A549 (cell line): ENCODE measurements around the gene HEXIM2. TPM values are rescaled to one million over a fixed set of nuclear protein-coding genes. Genes with fewer than 3 reads are reported as not detected.

Experiments used
- ATAC-seq, 2 experiments: fragments of 200-7000 bp in 1 of 2; fragments of >200 bp in 1 of 2; cut with Nextera tagmentation in 1 of 2; cut with Tn5 transposase in 1 of 2; 3 replicates each; pipeline versions ENCODE4 v1.8.0 to v1.9.1; 2018 to 2020; ENCODE audit warnings: mild to moderate bottlenecking in 1 of 2, moderate library complexity in 1 of 2
- CTCF ChIA-PET: fragments of 300-600 bp; sonication (Branson Sonifier 250); formaldehyde crosslinking; extraction: SDS; loops from one replicate; lab custom pipeline; 2021; ENCODE audit warnings: antibody characterized with exemption, inconsistent platforms; lab: Yijun Ruan, JAX
- POLR2A ChIA-PET: fragments of 350-600 bp; formaldehyde crosslinking; extraction: SDS; loops from one replicate; lab custom pipeline; 2021; ENCODE audit warnings: antibody characterized with exemption, inconsistent platforms; lab: Yijun Ruan, JAX
- DNase-seq, 2 experiments: peaks; one replicate each; pipeline versions ENCODE4 v3.0.0 to v3.0.0-alpha.2; 2011 to 2016; ENCODE audit warnings: low read depth in 1 of 2, low spot score in 1 of 2
- FAIRE-seq: peaks from 2 replicates; lab custom pipeline; 2011; peaks lifted over from hg19 to GRCh38; lab: Jason Lieb, UNC
- H3K27ac ChIP-seq, 2 experiments: fragments of >200 bp; sonication (Bioruptor Twin); formaldehyde crosslinking; 3 replicates each; pipeline ENCODE4 v1.5.1; 2016 to 2017
- H3K4me1 ChIP-seq: fragments of >200 bp; sonication (Bioruptor Twin); formaldehyde crosslinking; 3 replicates; pipeline ENCODE4 v1.6.1; 2016
- H3K4me2 ChIP-seq: fragments of >200 bp; sonication (Bioruptor Twin); formaldehyde crosslinking; 3 replicates; pipeline ENCODE4 v1.6.1; 2016
- H3K4me3 ChIP-seq: fragments of >200 bp; sonication (Bioruptor Twin); formaldehyde crosslinking; 3 replicates; pipeline ENCODE4 v1.5.1; 2016
- H3K9me3 ChIP-seq: fragments of >200 bp; sonication (Bioruptor Twin); formaldehyde crosslinking; 3 replicates; pipeline ENCODE4 v1.6.1; 2016
- CBX2 ChIP-seq: fragments of 200-600 bp; sonication (generic); IDR thresholded peaks from 2 replicates; pipeline ENCODE4 v1.6.1; 2016; ENCODE audit warnings: low read depth, mild to moderate bottlenecking, borderline replicate concordance
- CBX8 ChIP-seq: fragments of 200-600 bp; sonication (generic); IDR thresholded peaks from 2 replicates; pipeline ENCODE4 v1.6.1; 2016
- CEBPB ChIP-seq, 2 experiments: fragments of >200 bp in 1 of 2; sonication (Bioruptor Twin) in 1 of 2; formaldehyde crosslinking in 1 of 2; IDR thresholded peaks; 2 replicates each; pipeline ENCODE4 v1.6.1; 2012 to 2016
- CHD2 ChIP-seq: fragments of 150-350 bp; IDR thresholded peaks from 2 replicates; pipeline ENCODE4 v1.6.1; 2014; ENCODE audit warnings: low read length; ENCODE audit not compliant: partially characterized antibody
- EP300 ChIP-seq, 2 experiments: fragments of >200 bp; sonication (Bioruptor Twin); formaldehyde crosslinking; IDR thresholded peaks; 2 replicates in 1 of 2; 3 replicates in 1 of 2; pipeline ENCODE4 v1.6.1; 2016 to 2017
- ESRRA ChIP-seq: fragments of 150-350 bp; IDR thresholded peaks from 2 replicates; pipeline ENCODE4 v1.6.1; 2014; ENCODE audit warnings: mild to moderate bottlenecking, low read length, borderline replicate concordance
- FOSL2 ChIP-seq, 2 experiments: fragments of 450-650 bp in 1 of 2; fragments of >200 bp in 1 of 2; sonication (Bioruptor Twin) in 1 of 2; formaldehyde crosslinking; IDR thresholded peaks; 2 replicates each; pipeline versions ENCODE4 v1.5.0 to v1.6.1; 2016 to 2020; ENCODE audit warnings: mild to moderate bottlenecking in 1 of 2, moderate library complexity in 1 of 2
- FOXS1 ChIP-seq: fragments of 250-450 bp; sonication (Bioruptor Pico); IDR thresholded peaks from 2 replicates; pipeline ENCODE4 v1.5.0; 2020; ENCODE audit warnings: mild to moderate bottlenecking, moderate library complexity
- GATA3 ChIP-seq: IDR thresholded peaks from 2 replicates; pipeline ENCODE4 v1.6.1; 2012; ENCODE audit warnings: borderline replicate concordance
- HEYL ChIP-seq: fragments of 250-450 bp; sonication (Bioruptor Pico); IDR thresholded peaks from 2 replicates; pipeline ENCODE4 v1.8.0; 2021; ENCODE audit warnings: mild to moderate bottlenecking, moderate library complexity
- HOXB13 ChIP-seq: fragments of 250-450 bp; sonication (Bioruptor Pico); IDR thresholded peaks from 2 replicates; pipeline ENCODE4 v1.5.0; 2020; ENCODE audit warnings: low read depth, mild to moderate bottlenecking, moderate library complexity
- JUN ChIP-seq, 2 experiments: fragments of >200 bp; sonication (Bioruptor Twin); formaldehyde crosslinking; IDR thresholded peaks; 2 replicates in 1 of 2; 3 replicates in 1 of 2; pipeline ENCODE4 v1.6.1; 2016 to 2017
- KDM1A ChIP-seq: fragments of 200-600 bp; sonication (generic); IDR thresholded peaks from 2 replicates; pipeline ENCODE4 v1.6.1; 2016; ENCODE audit warnings: low read depth, mild to moderate bottlenecking
- KDM5A ChIP-seq: fragments of 200-600 bp; sonication (generic); IDR thresholded peaks from 2 replicates; pipeline ENCODE4 v1.6.1; 2016; ENCODE audit warnings: antibody characterized with exemption, mild to moderate bottlenecking
- MAZ ChIP-seq: fragments of 150-350 bp; IDR thresholded peaks from 2 replicates; pipeline ENCODE4 v1.6.1; 2014; ENCODE audit warnings: antibody characterized with exemption, low read depth, low read length, borderline replicate concordance
- MYC ChIP-seq: IDR thresholded peaks from 2 replicates; pipeline ENCODE4 v1.6.1; 2012; ENCODE audit warnings: mild to moderate bottlenecking, inconsistent platforms, low read length, improper control_type of control experiment, borderline replicate concordance
- PHF8 ChIP-seq: fragments of 200-600 bp; sonication (generic); IDR thresholded peaks from 2 replicates; pipeline ENCODE4 v1.6.1; 2016; ENCODE audit warnings: low read depth, mild to moderate bottlenecking, antibody characterized with exemption, moderate library complexity, borderline replicate concordance
- POLR2A ChIP-seq: IDR thresholded peaks from 2 replicates; pipeline ENCODE4 v1.6.1; 2012; ENCODE audit warnings: mild to moderate bottlenecking, low read length
- POLR2AphosphoS2 ChIP-seq: conservative IDR thresholded peaks from 2 replicates; pipeline ENCODE4 v1.6.1; 2012; ENCODE audit warnings: low read length, improper control_type of control experiment, inconsistent platforms
- RAD21 ChIP-seq, 2 experiments: fragments of >200 bp in 1 of 2; sonication (Bioruptor Twin) in 1 of 2; formaldehyde crosslinking in 1 of 2; IDR thresholded peaks in 1 of 2; conservative IDR thresholded peaks in 1 of 2; 2 replicates in 1 of 2; 3 replicates in 1 of 2; pipeline ENCODE4 v1.6.1; 2012 to 2018; ENCODE audit warnings: inconsistent platforms in 1 of 2
- RCOR1 ChIP-seq: fragments of 150-350 bp; IDR thresholded peaks from 2 replicates; pipeline ENCODE4 v1.6.1; 2014; ENCODE audit warnings: antibody characterized with exemption, low read length, low read depth
- RFX5 ChIP-seq: fragments of 450-650 bp; IDR thresholded peaks from 2 replicates; pipeline ENCODE4 v1.7.1; 2014; ENCODE audit warnings: antibody characterized with exemption, mild to moderate bottlenecking, moderate library complexity
- RNF2 ChIP-seq: fragments of 200-600 bp; sonication (generic); IDR thresholded peaks from 2 replicates; pipeline ENCODE4 v1.6.1; 2016; ENCODE audit warnings: low read depth, mild to moderate bottlenecking, antibody characterized with exemption, moderate library complexity, borderline replicate concordance
- TFCP2L1 ChIP-seq: fragments of 250-450 bp; sonication (Bioruptor Pico); IDR thresholded peaks from 2 replicates; pipeline ENCODE4 v1.5.0; 2021; ENCODE audit warnings: mild to moderate bottlenecking
- ZC3H11A ChIP-seq: fragments of 450-650 bp; IDR thresholded peaks from 2 replicates; pipeline ENCODE4 v1.6.1; 2014; ENCODE audit warnings: antibody characterized with exemption, mild to moderate bottlenecking
- ZFP36 ChIP-seq: fragments of 450-650 bp; IDR thresholded peaks from 2 replicates; pipeline ENCODE4 v1.6.1; 2014; ENCODE audit warnings: borderline replicate concordance; ENCODE audit not compliant: partially characterized antibody
- ZNF302 ChIP-seq: fragments of 250-450 bp; sonication (Bioruptor Pico); IDR thresholded peaks from 2 replicates; pipeline ENCODE4 v1.9.0; 2021; ENCODE audit warnings: inconsistent platforms, mild to moderate bottlenecking, moderate library complexity
- WGBS: methylation state at CpG from one replicate; pipeline ENCODE4 v1.1.6; 2017; ENCODE audit errors: missing lambda C conversion rate; 5-methylcytosine and 5-hydroxymethylcytosine counted together
- polyA plus RNA-seq, 4 experiments: library from polyadenylated mRNA; depleted of rRNA in 3 of 4; stranded (reverse); fragments of >200 nt; fragmentation: RNase III in 1 of 4; extraction: RNeasy Plus Mini Kit Qiagen cat#74134 plus additional on column Dnase treatment in 1 of 4; gene quantifications; 2 replicates in 3 of 4; 3 replicates in 1 of 4; pipeline ENCODE4 v1.2.3, GENCODE V29; 2011 to 2017
- TF ChIP-seq, protein P1 (sequence below): fragments of >200 bp; sonication (Bioruptor Twin); formaldehyde crosslinking; IDR thresholded peaks from 3 replicates; pipeline ENCODE4 v1.5.1; 2016
- TF ChIP-seq, protein P2 (sequence below): fragments of 150-350 bp; IDR thresholded peaks from 2 replicates; pipeline ENCODE4 v1.6.1; 2014; ENCODE audit warnings: low read depth, mild to moderate bottlenecking, low read length
- TF ChIP-seq, protein P3 (sequence below): fragments of 200-600 bp; sonication (generic); IDR thresholded peaks from 2 replicates; pipeline ENCODE4 v1.6.1; 2016; ENCODE audit warnings: antibody characterized with exemption, mild to moderate bottlenecking, moderate library complexity
- TF ChIP-seq, protein P4 (sequence below): fragments of 250-450 bp; sonication (Bioruptor Pico); IDR thresholded peaks from 2 replicates; pipeline ENCODE4 v1.5.0; 2020; ENCODE audit warnings: low read depth, mild to moderate bottlenecking, moderate library complexity

The HEXIM2 gene
- polyA plus RNA-seq, 2 of the 4 experiments (the other 2 are of a cell fraction), result 15.5 to 23.1 TPM

DNA sequence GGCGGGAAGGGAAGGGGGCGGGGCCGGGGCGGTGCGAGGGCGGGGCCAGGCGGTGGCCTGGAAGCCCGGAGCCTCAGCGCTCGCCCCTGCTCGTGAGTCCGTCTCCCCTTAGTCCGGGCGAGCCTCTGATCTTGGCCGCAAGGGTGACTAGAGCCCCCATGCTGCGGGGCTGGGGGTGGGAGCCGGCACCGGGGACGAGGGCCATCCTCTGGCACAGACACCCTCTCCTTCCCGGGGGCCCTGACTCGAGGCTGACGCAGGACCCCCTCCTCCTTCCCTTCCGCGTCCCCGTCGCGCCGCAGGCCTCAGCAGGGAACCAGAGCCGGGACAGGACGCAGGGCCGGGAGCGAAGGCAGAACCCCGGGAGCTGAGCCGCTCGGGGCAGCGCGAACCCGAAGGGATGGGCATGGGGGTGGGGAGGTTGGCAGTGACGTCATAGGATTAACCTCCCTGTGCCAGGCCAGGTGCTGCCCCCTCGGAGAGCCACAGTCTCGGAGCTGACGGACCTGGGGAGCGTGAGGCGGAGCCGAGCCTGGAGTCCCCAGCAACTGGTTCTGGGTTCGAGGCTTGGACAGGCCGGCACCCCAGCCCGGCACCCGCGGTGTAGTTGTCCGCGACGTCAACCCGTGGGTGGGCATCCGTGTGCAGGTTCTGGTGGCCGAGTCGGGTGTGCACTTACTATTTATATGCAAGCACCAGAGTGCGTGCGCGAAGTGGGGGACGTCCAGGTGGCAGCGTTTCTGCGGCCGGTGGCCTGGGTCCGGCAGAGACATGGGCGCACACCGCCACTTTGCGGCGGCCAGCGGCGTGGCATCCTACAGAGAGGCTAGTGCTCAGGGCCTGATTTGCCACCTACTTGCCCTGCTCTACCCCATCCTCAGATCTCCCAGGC lies 28.9 kb upstream of the HEXIM2 start:
- peak overlapping the region; percentile 98 for H3K4me3 ChIP-seq
- peaks cover 56% of the 10 kb centered on the region for H3K4me1 ChIP-seq
- peak; percentile 93 to 98 for DNase-seq
- no peak for FAIRE-seq
- 2% methylated on average over 27 of the region's 71 CpGs for WGBS
- peak overlapping the region; percentile 95 to 99 for H3K27ac ChIP-seq
- H3K4me2 ChIP-seq, result peak overlapping the region; percentile 90
- ChIA-PET POLR2A (interaction anchor here (0.7 to 1.1 kb wide), 5 partner anchors 15 to 223 kb away, joined by 3 to 15 read pairs (median 6); partner anchors contain the start of gene HEXIM1), CTCF (interaction anchor here (0.6 to 20.1 kb wide), 35 partner anchors 7 to 259 kb away, joined by 3 to 742 read pairs (median 5); partner anchors contain the start of genes HEXIM1 and HEXIM2)
- H3K9me3 ChIP-seq, result no peaks in the 10 kb centered on the region
- ATAC-seq, result peak; percentile 47 to 76
- TF ChIP-seq, protein P1, sequence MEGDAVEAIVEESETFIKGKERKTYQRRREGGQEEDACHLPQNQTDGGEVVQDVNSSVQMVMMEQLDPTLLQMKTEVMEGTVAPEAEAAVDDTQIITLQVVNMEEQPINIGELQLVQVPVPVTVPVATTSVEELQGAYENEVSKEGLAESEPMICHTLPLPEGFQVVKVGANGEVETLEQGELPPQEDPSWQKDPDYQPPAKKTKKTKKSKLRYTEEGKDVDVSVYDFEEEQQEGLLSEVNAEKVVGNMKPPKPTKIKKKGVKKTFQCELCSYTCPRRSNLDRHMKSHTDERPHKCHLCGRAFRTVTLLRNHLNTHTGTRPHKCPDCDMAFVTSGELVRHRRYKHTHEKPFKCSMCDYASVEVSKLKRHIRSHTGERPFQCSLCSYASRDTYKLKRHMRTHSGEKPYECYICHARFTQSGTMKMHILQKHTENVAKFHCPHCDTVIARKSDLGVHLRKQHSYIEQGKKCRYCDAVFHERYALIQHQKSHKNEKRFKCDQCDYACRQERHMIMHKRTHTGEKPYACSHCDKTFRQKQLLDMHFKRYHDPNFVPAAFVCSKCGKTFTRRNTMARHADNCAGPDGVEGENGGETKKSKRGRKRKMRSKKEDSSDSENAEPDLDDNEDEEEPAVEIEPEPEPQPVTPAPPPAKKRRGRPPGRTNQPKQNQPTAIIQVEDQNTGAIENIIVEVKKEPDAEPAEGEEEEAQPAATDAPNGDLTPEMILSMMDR, result peak; percentile 90
- TF ChIP-seq PHF8 (peak; percentile 71; the same call in 1 of the 2 replicates), ESRRA (no peak), RAD21 (conservative IDR thresholded peaks at IDR 0.05 in 1 of 2, IDR thresholded peaks at IDR 0.05 in 1 of 2) (peak; percentile 96 to 98), HOXB13 (CRISPR knock-in tag) (no peak), CHD2 (no peak), GATA3 (0 out of 2 replicates have a peak, but pooled peaks have one; percentile 22), MAZ (no peak), KDM5A (no peak), RFX5 (no peak), JUN (IDR thresholded peaks at IDR 0.05) (peak in 1 of 2 experiments; percentile 90; a peak in 4 of 5 replicates), RCOR1 (no peak), HEYL (CRISPR knock-in tag) (no peak), FOXS1 (CRISPR knock-in tag) (no peak), MYC (no peak), POLR2AphosphoS2 (no peak), CBX2 (no peak), CBX8 (no peak), ZNF302 (CRISPR knock-in tag) (no peak), KDM1A (no peak), CEBPB (IDR thresholded peaks at IDR 0.05) (no peak), TFCP2L1 (CRISPR knock-in tag) (0 out of 2 replicates have a peak, but pooled peaks have one; percentile 35), ZC3H11A (no peak), POLR2A (peak; percentile 63), EP300 (IDR thresholded peaks at IDR 0.05) (peak in 1 of 2 experiments; percentile 18; a peak in 1 of 5 replicates), RNF2 (no peak), FOSL2 (IDR thresholded peaks at IDR 0.05) (no peak), FOSL2 (CRISPR knock-in tag; IDR thresholded peaks at IDR 0.05) (peak; percentile 67), ZFP36 (peak; percentile 70)
- TF ChIP-seq, protein P2, sequence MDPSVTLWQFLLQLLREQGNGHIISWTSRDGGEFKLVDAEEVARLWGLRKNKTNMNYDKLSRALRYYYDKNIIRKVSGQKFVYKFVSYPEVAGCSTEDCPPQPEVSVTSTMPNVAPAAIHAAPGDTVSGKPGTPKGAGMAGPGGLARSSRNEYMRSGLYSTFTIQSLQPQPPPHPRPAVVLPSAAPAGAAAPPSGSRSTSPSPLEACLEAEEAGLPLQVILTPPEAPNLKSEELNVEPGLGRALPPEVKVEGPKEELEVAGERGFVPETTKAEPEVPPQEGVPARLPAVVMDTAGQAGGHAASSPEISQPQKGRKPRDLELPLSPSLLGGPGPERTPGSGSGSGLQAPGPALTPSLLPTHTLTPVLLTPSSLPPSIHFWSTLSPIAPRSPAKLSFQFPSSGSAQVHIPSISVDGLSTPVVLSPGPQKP, result no peak
- TF ChIP-seq, protein P3, sequence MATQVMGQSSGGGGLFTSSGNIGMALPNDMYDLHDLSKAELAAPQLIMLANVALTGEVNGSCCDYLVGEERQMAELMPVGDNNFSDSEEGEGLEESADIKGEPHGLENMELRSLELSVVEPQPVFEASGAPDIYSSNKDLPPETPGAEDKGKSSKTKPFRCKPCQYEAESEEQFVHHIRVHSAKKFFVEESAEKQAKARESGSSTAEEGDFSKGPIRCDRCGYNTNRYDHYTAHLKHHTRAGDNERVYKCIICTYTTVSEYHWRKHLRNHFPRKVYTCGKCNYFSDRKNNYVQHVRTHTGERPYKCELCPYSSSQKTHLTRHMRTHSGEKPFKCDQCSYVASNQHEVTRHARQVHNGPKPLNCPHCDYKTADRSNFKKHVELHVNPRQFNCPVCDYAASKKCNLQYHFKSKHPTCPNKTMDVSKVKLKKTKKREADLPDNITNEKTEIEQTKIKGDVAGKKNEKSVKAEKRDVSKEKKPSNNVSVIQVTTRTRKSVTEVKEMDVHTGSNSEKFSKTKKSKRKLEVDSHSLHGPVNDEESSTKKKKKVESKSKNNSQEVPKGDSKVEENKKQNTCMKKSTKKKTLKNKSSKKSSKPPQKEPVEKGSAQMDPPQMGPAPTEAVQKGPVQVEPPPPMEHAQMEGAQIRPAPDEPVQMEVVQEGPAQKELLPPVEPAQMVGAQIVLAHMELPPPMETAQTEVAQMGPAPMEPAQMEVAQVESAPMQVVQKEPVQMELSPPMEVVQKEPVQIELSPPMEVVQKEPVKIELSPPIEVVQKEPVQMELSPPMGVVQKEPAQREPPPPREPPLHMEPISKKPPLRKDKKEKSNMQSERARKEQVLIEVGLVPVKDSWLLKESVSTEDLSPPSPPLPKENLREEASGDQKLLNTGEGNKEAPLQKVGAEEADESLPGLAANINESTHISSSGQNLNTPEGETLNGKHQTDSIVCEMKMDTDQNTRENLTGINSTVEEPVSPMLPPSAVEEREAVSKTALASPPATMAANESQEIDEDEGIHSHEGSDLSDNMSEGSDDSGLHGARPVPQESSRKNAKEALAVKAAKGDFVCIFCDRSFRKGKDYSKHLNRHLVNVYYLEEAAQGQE, result no peak
- TF ChIP-seq, protein P4, sequence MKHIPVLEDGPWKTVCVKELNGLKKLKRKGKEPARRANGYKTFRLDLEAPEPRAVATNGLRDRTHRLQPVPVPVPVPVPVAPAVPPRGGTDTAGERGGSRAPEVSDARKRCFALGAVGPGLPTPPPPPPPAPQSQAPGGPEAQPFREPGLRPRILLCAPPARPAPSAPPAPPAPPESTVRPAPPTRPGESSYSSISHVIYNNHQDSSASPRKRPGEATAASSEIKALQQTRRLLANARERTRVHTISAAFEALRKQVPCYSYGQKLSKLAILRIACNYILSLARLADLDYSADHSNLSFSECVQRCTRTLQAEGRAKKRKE (CRISPR knock-in tag), result 0 out of 2 replicates have a peak, but pooled peaks have one; percentile 56
